GM18873 (cell line): ENCODE results near the gene MED28.

Experiments used
- ATAC-seq: cut with Tn5 transposase; IDR thresholded peaks from one replicate; pipeline ENCODE4 v1.9.1; 2021; ENCODE audit warnings: mild to moderate bottlenecking, moderate library complexity, moderate number of reproducible peaks; ENCODE audit not compliant: unreplicated experiment, low FRiP score

The MED28 gene

GRCh38 chr4:17664755-17665154 lies 50.3 kb downstream of the MED28 start:
- ATAC-seq: peak; percentile 95

- ATAC-seq: no peak
These were observed 50.9 kb downstream of the MED28 start for GRCh38 chr4:17665346-17665745.

GRCh38 chr4:17665852-17666251 lies 51.4 kb downstream of the MED28 start:
- ATAC-seq: no peak

- ATAC-seq: no peak
These were observed 52.8 kb downstream of the MED28 start for GRCh38 chr4:17667253-17667652.

GRCh38 chr4:17667653-17668201 lies 53.3 kb downstream of the MED28 start:
- ATAC-seq: no peak

- no peak for ATAC-seq
These were observed 56.0 kb downstream of the MED28 start for GRCh38 chr4:17670423-17670822.

GRCh38 chr4:17680559-17681280 lies 66.3 kb downstream of the MED28 start:
- no peak for ATAC-seq

- no peak for ATAC-seq
These were observed 67.1 kb downstream of the MED28 start for GRCh38 chr4:17681281-17682221.

GRCh38 chr4:17682222-17682566 lies 67.8 kb downstream of the MED28 start:
- no peak for ATAC-seq
